ENCODE results near the gene AKT1S1.

Gene AKT1S1

GRCh38 chr19:49839713-49840112 lies 37.4 kb downstream of the AKT1S1 start:
- Mint-ChIP-seq H3K4me1 (ENCODE audit: low read depth) (no peaks in the 10 kb centered on the region), H3K27me3 (ENCODE audit: low read depth) (no peaks in the 10 kb centered on the region), H3K27ac (no peak overlapping the region), H3K36me3 (ENCODE audit: low read depth) (peaks cover 22% of the 10 kb centered on the region), H3K9me3 (no peaks in the 10 kb centered on the region), H3K4me3 (no peak overlapping the region)
- DNase-seq (ENCODE audit: low spot score), result no peak

- no peaks in the 10 kb centered on the region for H3K9me3 Mint-ChIP-seq
Observed at GRCh38 chr19:49838885-49839588, 38.1 kb downstream of the AKT1S1 start.

GRCh38 chr19:49837425-49837824 lies 39.7 kb downstream of the AKT1S1 start:
- no peaks in the 10 kb centered on the region for H3K9me3 Mint-ChIP-seq
- peaks cover 3% of the 10 kb centered on the region for H3K4me1 Mint-ChIP-seq (ENCODE audit: low read depth)
- H3K27me3 Mint-ChIP-seq (ENCODE audit: low read depth), result no peaks in the 10 kb centered on the region
- no peak overlapping the region for H3K4me3 Mint-ChIP-seq
- peak overlapping the region; percentile 12 for H3K27ac Mint-ChIP-seq
- no peak for DNase-seq (ENCODE audit: low spot score)
- H3K36me3 Mint-ChIP-seq (ENCODE audit: low read depth), result peaks cover 33% of the 10 kb centered on the region

More at GRCh38 chr19:49838885-49839588, 38.1 kb downstream of the AKT1S1 start:
- H3K4me1 Mint-ChIP-seq (ENCODE audit: low read depth), result no peaks in the 10 kb centered on the region
- no peaks in the 10 kb centered on the region for H3K27me3 Mint-ChIP-seq (ENCODE audit: low read depth)
- H3K27ac Mint-ChIP-seq, result no peak overlapping the region
- no peak for DNase-seq (ENCODE audit: low spot score)
- H3K36me3 Mint-ChIP-seq (ENCODE audit: low read depth), result peaks cover 24% of the 10 kb centered on the region
- H3K4me3 Mint-ChIP-seq, result no peak overlapping the region

- DNase-seq (ENCODE audit: low spot score), result no peak
- Mint-ChIP-seq H3K27ac (no peak overlapping the region), H3K9me3 (no peaks in the 10 kb centered on the region), H3K36me3 (ENCODE audit: low read depth) (peaks cover 34% of the 10 kb centered on the region), H3K4me1 (ENCODE audit: low read depth) (peaks cover 7% of the 10 kb centered on the region), H3K27me3 (ENCODE audit: low read depth) (no peaks in the 10 kb centered on the region), H3K4me3 (no peak overlapping the region)
Observed at GRCh38 chr19:49837009-49837310, 40.2 kb downstream of the AKT1S1 start.

GRCh38 chr19:49836176-49837008 lies 40.8 kb downstream of the AKT1S1 start:
- H3K9me3 Mint-ChIP-seq, result no peaks in the 10 kb centered on the region
- peaks cover 38% of the 10 kb centered on the region for H3K36me3 Mint-ChIP-seq (ENCODE audit: low read depth)
- DNase-seq (ENCODE audit: low spot score), result no peak
- no peaks in the 10 kb centered on the region for H3K27me3 Mint-ChIP-seq (ENCODE audit: low read depth)
- H3K4me3 Mint-ChIP-seq, result no peak overlapping the region
- peaks cover 7% of the 10 kb centered on the region for H3K4me1 Mint-ChIP-seq (ENCODE audit: low read depth)
- H3K27ac Mint-ChIP-seq, result no peak overlapping the region

GRCh38 chr19:49835562-49835961 lies 41.6 kb downstream of the AKT1S1 start:
- Mint-ChIP-seq H3K9me3 (no peaks in the 10 kb centered on the region), H3K27ac (no peak overlapping the region), H3K27me3 (ENCODE audit: low read depth) (no peaks in the 10 kb centered on the region), H3K36me3 (ENCODE audit: low read depth) (peaks cover 39% of the 10 kb centered on the region), H3K4me3 (no peak overlapping the region), H3K4me1 (ENCODE audit: low read depth) (peaks cover 7% of the 10 kb centered on the region)
- DNase-seq (ENCODE audit: low spot score), result no peak

- H3K9me3 Mint-ChIP-seq, result no peaks in the 10 kb centered on the region
- no peak overlapping the region for H3K27ac Mint-ChIP-seq
- H3K36me3 Mint-ChIP-seq (ENCODE audit: low read depth), result peaks cover 32% of the 10 kb centered on the region
- DNase-seq (ENCODE audit: low spot score), result no peak
- peaks cover 7% of the 10 kb centered on the region for H3K4me1 Mint-ChIP-seq (ENCODE audit: low read depth)
- no peaks in the 10 kb centered on the region for H3K27me3 Mint-ChIP-seq (ENCODE audit: low read depth)
- H3K4me3 Mint-ChIP-seq, result no peak overlapping the region
Observed at GRCh38 chr19:49833599-49833998, 43.6 kb downstream of the AKT1S1 start.

GRCh38 chr19:49832556-49832955 lies 44.6 kb downstream of the AKT1S1 start:
- no peaks in the 10 kb centered on the region for H3K9me3 Mint-ChIP-seq
- H3K4me1 Mint-ChIP-seq (ENCODE audit: low read depth), result peaks cover 7% of the 10 kb centered on the region
- no peak overlapping the region for H3K4me3 Mint-ChIP-seq
- H3K36me3 Mint-ChIP-seq (ENCODE audit: low read depth), result peaks cover 28% of the 10 kb centered on the region
- no peaks in the 10 kb centered on the region for H3K27me3 Mint-ChIP-seq (ENCODE audit: low read depth)
- no peak overlapping the region for H3K27ac Mint-ChIP-seq
- no peak for DNase-seq (ENCODE audit: low spot score)

GRCh38 chr19:49831592-49831991 lies 45.6 kb downstream of the AKT1S1 start:
- H3K9me3 Mint-ChIP-seq, result no peaks in the 10 kb centered on the region
- H3K4me1 Mint-ChIP-seq (ENCODE audit: low read depth), result peaks cover 7% of the 10 kb centered on the region
- H3K27ac Mint-ChIP-seq, result no peak overlapping the region
- DNase-seq (ENCODE audit: low spot score), result no peak
- no peak overlapping the region for H3K4me3 Mint-ChIP-seq
- H3K27me3 Mint-ChIP-seq (ENCODE audit: low read depth), result no peaks in the 10 kb centered on the region
- peaks cover 24% of the 10 kb centered on the region for H3K36me3 Mint-ChIP-seq (ENCODE audit: low read depth)

GRCh38 chr19:49830766-49831165 lies 46.4 kb downstream of the AKT1S1 start:
- Mint-ChIP-seq H3K36me3 (ENCODE audit: low read depth) (peaks cover 26% of the 10 kb centered on the region), H3K27ac (no peak overlapping the region), H3K4me3 (no peak overlapping the region), H3K9me3 (no peaks in the 10 kb centered on the region), H3K27me3 (ENCODE audit: low read depth) (no peaks in the 10 kb centered on the region), H3K4me1 (ENCODE audit: low read depth) (peaks cover 7% of the 10 kb centered on the region)
- DNase-seq (ENCODE audit: low spot score), result no peak

- no peaks in the 10 kb centered on the region for H3K27me3 Mint-ChIP-seq (ENCODE audit: low read depth)
- H3K27ac Mint-ChIP-seq, result no peak overlapping the region
- peaks cover 21% of the 10 kb centered on the region for H3K36me3 Mint-ChIP-seq (ENCODE audit: low read depth)
- no peak for DNase-seq (ENCODE audit: low spot score)
- no peak overlapping the region for H3K4me3 Mint-ChIP-seq
- H3K9me3 Mint-ChIP-seq, result no peaks in the 10 kb centered on the region
- H3K4me1 Mint-ChIP-seq (ENCODE audit: low read depth), result peaks cover 7% of the 10 kb centered on the region
Observed at GRCh38 chr19:49829721-49830120, 47.4 kb downstream of the AKT1S1 start.

- Mint-ChIP-seq H3K36me3 (ENCODE audit: low read depth) (peaks cover 19% of the 10 kb centered on the region), H3K4me1 (ENCODE audit: low read depth) (peaks cover 7% of the 10 kb centered on the region)
- no peak for DNase-seq (ENCODE audit: low spot score)
Observed at GRCh38 chr19:49829200-49829599, 48.0 kb downstream of the AKT1S1 start.

GRCh38 chr19:49827034-49827433 lies 50.1 kb downstream of the AKT1S1 start:
- Mint-ChIP-seq H3K27ac (no peak overlapping the region), H3K4me1 (ENCODE audit: low read depth) (no peaks in the 10 kb centered on the region), H3K27me3 (ENCODE audit: low read depth) (no peaks in the 10 kb centered on the region), H3K36me3 (ENCODE audit: low read depth) (peaks cover 16% of the 10 kb centered on the region), H3K9me3 (no peaks in the 10 kb centered on the region), H3K4me3 (no peak overlapping the region)
- DNase-seq (ENCODE audit: low spot score), result no peak

More at GRCh38 chr19:49829200-49829599, 48.0 kb downstream of the AKT1S1 start:
- no peaks in the 10 kb centered on the region for H3K27me3 Mint-ChIP-seq (ENCODE audit: low read depth)
- H3K9me3 Mint-ChIP-seq, result no peaks in the 10 kb centered on the region
- no peak overlapping the region for H3K4me3 Mint-ChIP-seq
- no peak overlapping the region for H3K27ac Mint-ChIP-seq

GRCh38 chr19:49824662-49825061 lies 52.5 kb downstream of the AKT1S1 start:
- H3K4me1 Mint-ChIP-seq (ENCODE audit: low read depth), result peaks cover 3% of the 10 kb centered on the region
- H3K4me3 Mint-ChIP-seq, result no peak overlapping the region
- no peaks in the 10 kb centered on the region for H3K9me3 Mint-ChIP-seq
- peaks cover 17% of the 10 kb centered on the region for H3K36me3 Mint-ChIP-seq (ENCODE audit: low read depth)
- H3K27ac Mint-ChIP-seq, result no peak overlapping the region
- H3K27me3 Mint-ChIP-seq (ENCODE audit: low read depth), result no peaks in the 10 kb centered on the region
- no peak for DNase-seq (ENCODE audit: low spot score)

Measured in T-helper 2 cell treated with Interferon-gamma antibody and Interleukin-4, amounts not matched to agents 5 μg/mL and 100 μg/mL, for 36 hours (primary cell).